Measurements from ENCODE around the gene JAZF1.

DNA sequence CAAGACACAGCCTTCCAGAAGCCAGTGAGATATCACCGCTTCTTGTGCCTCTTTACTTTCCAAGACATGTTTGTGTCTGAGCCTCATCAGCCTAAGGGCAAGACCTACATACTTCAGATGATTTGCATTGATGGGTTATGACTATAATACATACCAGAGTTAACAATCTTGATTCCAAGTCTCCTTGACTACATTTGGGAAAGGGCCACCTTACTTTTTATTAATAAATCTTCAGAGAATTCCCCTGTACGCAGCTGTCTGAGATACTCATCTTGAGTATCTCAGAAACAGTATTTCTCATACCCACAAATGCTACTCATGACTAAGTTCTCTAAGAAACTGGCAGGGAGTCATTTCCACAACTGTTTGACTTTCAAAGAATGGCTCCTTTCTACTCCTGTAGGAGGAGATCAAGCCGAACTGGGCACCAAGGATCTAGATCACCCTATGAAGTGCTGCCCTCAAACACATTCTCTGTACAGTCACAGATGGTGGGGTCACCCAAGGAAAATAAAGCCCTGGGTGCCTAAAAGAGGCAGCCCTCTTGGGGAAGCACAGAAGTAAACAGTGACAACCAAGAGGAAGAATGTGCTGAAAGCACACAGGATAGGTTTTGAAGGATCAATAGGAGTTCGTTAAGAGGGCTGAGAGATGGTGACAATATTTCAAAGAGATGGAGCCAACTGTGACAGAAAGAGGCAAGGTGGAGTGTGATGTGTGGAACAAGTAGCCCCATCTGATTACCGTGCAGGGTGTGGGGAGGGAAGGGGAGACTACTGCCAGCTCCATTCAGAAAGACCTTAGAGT is 138.9 kb downstream of the JAZF1 start:
- TF ChIP-seq, protein P1, sequence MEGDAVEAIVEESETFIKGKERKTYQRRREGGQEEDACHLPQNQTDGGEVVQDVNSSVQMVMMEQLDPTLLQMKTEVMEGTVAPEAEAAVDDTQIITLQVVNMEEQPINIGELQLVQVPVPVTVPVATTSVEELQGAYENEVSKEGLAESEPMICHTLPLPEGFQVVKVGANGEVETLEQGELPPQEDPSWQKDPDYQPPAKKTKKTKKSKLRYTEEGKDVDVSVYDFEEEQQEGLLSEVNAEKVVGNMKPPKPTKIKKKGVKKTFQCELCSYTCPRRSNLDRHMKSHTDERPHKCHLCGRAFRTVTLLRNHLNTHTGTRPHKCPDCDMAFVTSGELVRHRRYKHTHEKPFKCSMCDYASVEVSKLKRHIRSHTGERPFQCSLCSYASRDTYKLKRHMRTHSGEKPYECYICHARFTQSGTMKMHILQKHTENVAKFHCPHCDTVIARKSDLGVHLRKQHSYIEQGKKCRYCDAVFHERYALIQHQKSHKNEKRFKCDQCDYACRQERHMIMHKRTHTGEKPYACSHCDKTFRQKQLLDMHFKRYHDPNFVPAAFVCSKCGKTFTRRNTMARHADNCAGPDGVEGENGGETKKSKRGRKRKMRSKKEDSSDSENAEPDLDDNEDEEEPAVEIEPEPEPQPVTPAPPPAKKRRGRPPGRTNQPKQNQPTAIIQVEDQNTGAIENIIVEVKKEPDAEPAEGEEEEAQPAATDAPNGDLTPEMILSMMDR (IDR thresholded peaks at IDR 0.05; ENCODE audit: insufficient read depth, low read length, poor library complexity, severe bottlenecking): no peak
- TF ChIP-seq EZH2phosphoT487 (conservative IDR thresholded peaks at IDR 0.05; ENCODE audit: low read length): no peak

Measured in SU-DHL-6 (cell line).